Measurements from ENCODE around the gene EXOSC2. TPM values are rescaled to one million over a fixed set of nuclear protein-coding genes. Genes with fewer than 3 reads are reported as not detected.
A peak's percentile ranks its signal among the peaks of the same experiment; 100 is the strongest.

EXOSC2 gene
- total and polyA plus RNA-seq, 2 of the 13 experiments (the other 11 are each of a cell fraction or from before 2014, with no cell fraction given): 27.5 to 63.8 TPM

GRCh38 chr9:130713286-130713960, 19.8 kb downstream of the EXOSC2 start (continued):
- TF ChIP-seq ARID5B (CRISPR knock-in tag; IDR thresholded peaks at IDR 0.05) (no peak), SP1 (IDR thresholded peaks at IDR 0.05) (no peak), SP1 (CRISPR knock-in tag; IDR thresholded peaks at IDR 0.05) (no peak), HES4 (CRISPR knock-in tag; IDR thresholded peaks at IDR 0.05; ENCODE audit: borderline replicate concordance) (0 out of 2 replicates have a peak, but pooled peaks have one; percentile 1), ZNF382 (CRISPR knock-in tag; IDR thresholded peaks at IDR 0.05; ENCODE audit: borderline replicate concordance) (no peak)

- ATAC-seq: no peak
- no peaks in the 10 kb centered on the region for H3K36me3 ChIP-seq (replicated peaks in 1 of 2; ENCODE audit: control insufficient read depth in 1 of 2, insufficient read depth in 2 of 2, low read length in 2 of 2)
- in situ Hi-C loops (cut with HindIII; ENCODE audit: extremely low pct_ligation_motif_present, low pct_unique_long_range_greater_than_20kb): loop anchor here (5.0 to 10.0 kb wide), 2 partner anchors 148 to 280 kb away; no protein-coding TSS in a partner anchor
- ChIA-PET POLR2A (interaction anchor here (0.7 to 1.4 kb wide), 2 partner anchors 25 to 54 kb away, joined by 3 to 5 read pairs; no protein-coding TSS in a partner anchor), CTCF (ENCODE audit: low intra/inter-chr PET ratio, low total read pairs) (no interaction called here)
- H3K4me3 ChIP-seq (replicated peaks in 1 of 3; ENCODE audit: insufficient read depth in 1 of 3, low read depth in 2 of 3, low read length in 3 of 3): peak overlapping the region; percentile 91 to 95 (median 92)
- BruUV-seq (replicated peaks): no TSS peak
- FAIRE-seq: no peak
- intact Hi-C loops (cut with micrococcal nuclease; ENCODE audit: unreplicated experiment): loop anchor here (10.0 kb wide), 1 partner anchor 120 kb away; the partner anchor contains the start of gene ABL1
- WGBS (ENCODE audit: low lambda C conversion rate): 13% methylated on average over 7 of the region's 7 CpGs
- H3K4me1 ChIP-seq (ENCODE audit: insufficient read depth, low read length): peaks cover 26% of the 10 kb centered on the region
- no peak overlapping the region for H3K27ac ChIP-seq (ENCODE audit: extremely low read length, insufficient read depth, low read length)
- H2AFZ ChIP-seq (ENCODE audit: low read length): no peak overlapping the region
- H4K20me1 ChIP-seq (ENCODE audit: insufficient read depth, low read length): peaks cover 13% of the 10 kb centered on the region; the same call in 1 of the 2 replicates
- peak overlapping the region; percentile 87 for H3K9ac ChIP-seq (ENCODE audit: insufficient read depth, low read depth, low read length)
- H3K4me2 ChIP-seq (ENCODE audit: low read depth, low read length): peak overlapping the region; percentile 85
- no peaks in the 10 kb centered on the region; a peak in 1 of 5 replicates for H3K27me3 ChIP-seq (ENCODE audit: control insufficient read depth in 1 of 2, insufficient read depth in 2 of 2, low read length in 2 of 2)
- H3K9me3 ChIP-seq (ENCODE audit: low read length): no peaks in the 10 kb centered on the region
- H3K79me2 ChIP-seq (ENCODE audit: insufficient read depth, low read length): peaks cover 46% of the 10 kb centered on the region
- no peak for DNase-seq (ENCODE audit: low spot score)
- no peak for TF ChIP-seq ZNF232 (CRISPR knock-in tag; IDR thresholded peaks at IDR 0.05; ENCODE audit: borderline replicate concordance)
- no peak for TF ChIP-seq SMC3 (IDR thresholded peaks at IDR 0.05; ENCODE audit: low read length)
- TF ChIP-seq TP53 (CRISPR knock-in tag; conservative IDR thresholded peaks at IDR 0.05): no peak
- TF ChIP-seq ZNF350 (CRISPR knock-in tag; IDR thresholded peaks at IDR 0.05; ENCODE audit: borderline replicate concordance, low read depth): no peak
- no peak for TF ChIP-seq PCBP1 (IDR thresholded peaks at IDR 0.05; ENCODE audit: borderline replicate concordance, low read depth, low read length)
- no peak for TF ChIP-seq ZFAT (CRISPR knock-in tag; conservative IDR thresholded peaks at IDR 0.05)
- TF ChIP-seq ZNF207 (IDR thresholded peaks at IDR 0.05; ENCODE audit: borderline replicate concordance): no peak
- no peak for TF ChIP-seq U2AF1 (optimal IDR thresholded peaks at IDR 0.05; ENCODE audit: low read depth, low read length)
- no peak for TF ChIP-seq ARHGAP35 (CRISPR knock-in tag; IDR thresholded peaks at IDR 0.05; ENCODE audit: borderline replicate concordance)
- no peak for TF ChIP-seq NRL (CRISPR knock-in tag; IDR thresholded peaks at IDR 0.05; ENCODE audit: borderline replicate concordance)
- TF ChIP-seq ZNF766 (CRISPR knock-in tag; IDR thresholded peaks at IDR 0.05; ENCODE audit: borderline replicate concordance): no peak
- TF ChIP-seq, protein P1, sequence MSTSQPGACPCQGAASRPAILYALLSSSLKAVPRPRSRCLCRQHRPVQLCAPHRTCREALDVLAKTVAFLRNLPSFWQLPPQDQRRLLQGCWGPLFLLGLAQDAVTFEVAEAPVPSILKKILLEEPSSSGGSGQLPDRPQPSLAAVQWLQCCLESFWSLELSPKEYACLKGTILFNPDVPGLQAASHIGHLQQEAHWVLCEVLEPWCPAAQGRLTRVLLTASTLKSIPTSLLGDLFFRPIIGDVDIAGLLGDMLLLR (CRISPR knock-in tag; IDR thresholded peaks at IDR 0.05): no peak
- TF ChIP-seq TAF15 (IDR thresholded peaks at IDR 0.05; ENCODE audit: low read depth, low read length, poor library complexity, severe bottlenecking): no peak
- TF ChIP-seq ZNF569 (CRISPR knock-in tag; IDR thresholded peaks at IDR 0.05; ENCODE audit: borderline replicate concordance): no peak
These were observed 21.1 kb downstream of the EXOSC2 start for GRCh38 chr9:130714586-130715110.
